K562 (cell line): ENCODE results near the gene AQR. TPM values are rescaled to one million over a fixed set of nuclear protein-coding genes. Genes with fewer than 3 reads are reported as not detected.

Source experiments
- AFF1 ChIP-seq, 2 experiments: fragments of 450-650 bp; IDR thresholded peaks; 2 replicates each; pipeline ENCODE4 v1.6.1; 2018; ENCODE audit warnings: mild to moderate bottlenecking in 2 of 2, low read depth in 1 of 2; ENCODE audit not compliant: partially characterized antibody in 2 of 2
- BACH1 ChIP-seq: fragments of 200-800 bp; sonication (Bioruptor generic); IDR thresholded peaks from 2 replicates; pipeline ENCODE4 v1.6.1; 2016; ENCODE audit warnings: missing genetic modification characterization, missing compliant biosample characterization
- CBX1 ChIP-seq: sonication (generic); IDR thresholded peaks from 2 replicates; pipeline ENCODE4 v1.6.1; 2016; ENCODE audit warnings: antibody characterized with exemption, low read depth, mild to moderate bottlenecking
- FOXK2 ChIP-seq, 2 experiments: fragments of 450-650 bp; IDR thresholded peaks in 1 of 2; conservative IDR thresholded peaks in 1 of 2; 2 replicates each; pipeline ENCODE4 v1.6.1; 2016; ENCODE audit warnings: low read depth in 2 of 2, mild to moderate bottlenecking in 1 of 2
- FOXP4 ChIP-seq: sonication (generic); formaldehyde crosslinking; IDR thresholded peaks from 2 replicates; pipeline ENCODE4 v1.8.0; 2022; ENCODE audit warnings: mild to moderate bottlenecking, missing genetic modification reagents, borderline replicate concordance
- IFI16 ChIP-seq: fragments of 250-450 bp; sonication (Bioruptor Pico); IDR thresholded peaks from 2 replicates; pipeline ENCODE4 v2.1.2; 2022; ENCODE audit warnings: mild to moderate bottlenecking, inconsistent platforms
- MED1 ChIP-seq: sonication (generic); formaldehyde crosslinking; IDR thresholded peaks from 2 replicates; pipeline ENCODE4 v1.8.1; 2023; ENCODE audit warnings: missing genetic modification reagents, borderline replicate concordance
- MTA1 ChIP-seq: fragments of 450-650 bp; IDR thresholded peaks from 2 replicates; pipeline ENCODE4 v1.6.1; 2017; ENCODE audit warnings: borderline replicate concordance
- MXI1 ChIP-seq: IDR thresholded peaks from 2 replicates; pipeline ENCODE4 v1.6.1; 2011; ENCODE audit warnings: low read depth, mild to moderate bottlenecking, improper control_type of control experiment, low read length
- NR0B1 ChIP-seq: fragments of 450-650 bp; IDR thresholded peaks from one replicate; pipeline ENCODE4 v1.6.1; 2018; ENCODE audit warnings: mild to moderate bottlenecking, moderate library complexity; ENCODE audit not compliant: partially characterized antibody
- RBM14 ChIP-seq: fragments of 200-400 bp; formaldehyde crosslinking; IDR thresholded peaks from 2 replicates; pipeline ENCODE4 v1.6.1; 2018; ENCODE audit warnings: low read depth, mild to moderate bottlenecking, low read length, moderate library complexity, borderline replicate concordance; ENCODE audit not compliant: insufficient read depth
- RBM15 ChIP-seq: fragments of 200-400 bp; formaldehyde crosslinking; IDR thresholded peaks from 2 replicates; pipeline ENCODE4 v1.6.1; 2018; ENCODE audit warnings: mild to moderate bottlenecking, low read length, moderate library complexity; ENCODE audit not compliant: insufficient read depth
- RHOXF2B ChIP-seq: fragments of 250-450 bp; sonication (Bioruptor Pico); conservative IDR thresholded peaks from 2 replicates; pipeline ENCODE4 v1.5.1; 2021
- RNF219 ChIP-seq: fragments of 250-450 bp; sonication (Bioruptor Pico); IDR thresholded peaks from 2 replicates; pipeline ENCODE4 v1.5.0; 2022; ENCODE audit warnings: mild to moderate bottlenecking
- ZNF224 ChIP-seq: sonication (generic); formaldehyde crosslinking; IDR thresholded peaks from 2 replicates; pipeline ENCODE4 v1.8.0; 2022; ENCODE audit warnings: mild to moderate bottlenecking, missing genetic modification reagents
- ZNF23 ChIP-seq: fragments of 250-450 bp; sonication (Bioruptor Pico); IDR thresholded peaks from 2 replicates; pipeline ENCODE4 v1.4.0; 2020; ENCODE audit warnings: mild to moderate bottlenecking
- ZNF263 ChIP-seq: sonication (generic); formaldehyde crosslinking; IDR thresholded peaks from 2 replicates; pipeline ENCODE4 v1.8.0; 2022; ENCODE audit warnings: mild to moderate bottlenecking, missing genetic modification reagents, borderline replicate concordance
- ZNF707 ChIP-seq: fragments of 250-450 bp; sonication (Bioruptor Pico); conservative IDR thresholded peaks from 2 replicates; pipeline ENCODE4 v1.8.0; 2022; ENCODE audit warnings: inconsistent platforms, mild to moderate bottlenecking, moderate library complexity
- polyA plus RNA-seq, 8 experiments: library from polyadenylated mRNA; depleted of rRNA in 4 of 8; stranded (reverse) in 5 of 8; unstranded in 3 of 8; fragments of >200 nt; fragmentation: Nextera tagmentation in 2 of 8; fragmentation: Illumina TruSeq in 1 of 8; extraction: Ambion mirVana in 2 of 8; extraction: Trizol in 1 of 8; gene quantifications; 2 replicates each; pipeline versions ENCODE4 v1.2.1 to v1.2.3, GENCODE V29; 2011 to 2014; ENCODE audit warnings: inconsistent platforms in 1 of 8, missing spikeins in 1 of 8
- total RNA-seq, 7 experiments: library from RNA; depleted of rRNA in 6 of 7; stranded (reverse); fragments of >200 nt in 6 of 7; fragmentation: Illumina TruSeq in 2 of 7; extraction: Trizol in 2 of 7; gene quantifications; 2 replicates each; pipeline versions ENCODE4 v1.2.1 to v1.2.3, GENCODE V29; 2011 to 2021; ENCODE audit warnings: low replicate concordance in 1 of 7

AQR gene
- total and polyA plus RNA-seq, 9 of the 15 experiments (the other 6 are each of a cell fraction or from before 2014, with no cell fraction given) = 22.0 to 62.9 (median 39.3) TPM

GRCh38 chr15:34986771-34987480 is 17.4 kb upstream of the AQR start (continued):
- TF ChIP-seq RBM14 (no peak), FOXP4 (CRISPR knock-in tag) (no peak), FOXK2 (conservative IDR thresholded peaks at IDR 0.05 in 1 of 2, IDR thresholded peaks at IDR 0.05 in 1 of 2; ENCODE audit: low read depth in 2 of 2) (0 out of 4 replicates have a peak, but pooled peaks of 1 of the 2 experiments have one; percentile 39), RNF219 (CRISPR knock-in tag) (no peak), MXI1 (peak; percentile 77), IFI16 (CRISPR knock-in tag) (no peak), AFF1 (IDR thresholded peaks at IDR 0.05; ENCODE audit: low read depth in 1 of 2, partially characterized antibody in 2 of 2) (no peak), RHOXF2B (CRISPR knock-in tag) (no peak), ZNF224 (CRISPR knock-in tag) (no peak), MED1 (CRISPR knock-in tag) (no peak), RBM15 (no peak), NR0B1 (no peak), CBX1 (no peak), ZNF23 (no peak), MTA1 (no peak), BACH1 (tag) (no peak), ZNF263 (CRISPR knock-in tag) (no peak), ZNF707 (CRISPR knock-in tag) (no peak)
